Kidney glomerular epithelial cell (primary cell): ENCODE measurements around the gene CCL11.
"Not testable (repeated sequence)": the region's sequence is repeated elsewhere in the genome, so short reads cannot be mapped to it uniquely, and the experiment has no call there.

Experiments
- DNase-seq: peaks from one replicate; lab custom pipeline; 2025; lab: John Stamatoyannopoulos, UW

Gene CCL11

DNA sequence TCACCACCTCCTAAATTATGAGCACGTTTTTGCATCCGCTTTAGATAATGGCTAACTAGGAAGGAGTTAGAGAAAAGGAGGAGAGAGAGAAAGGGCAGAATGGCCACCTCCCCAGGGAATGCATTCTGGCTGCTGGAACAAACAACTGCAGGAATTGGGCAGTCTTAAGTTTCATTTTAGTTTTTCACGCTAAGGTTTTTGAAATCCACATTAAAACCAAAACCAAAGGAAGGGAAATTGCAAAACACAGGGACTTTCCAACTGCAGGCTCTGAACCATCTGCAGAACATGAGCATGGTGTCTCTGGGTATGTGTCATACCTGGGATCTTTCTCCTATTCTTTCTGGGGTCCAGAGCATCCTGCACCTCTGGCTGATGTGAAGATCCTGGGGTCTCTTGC, 21.6 kb downstream of the CCL11 start:
- DNase-seq, result no peak

DNA sequence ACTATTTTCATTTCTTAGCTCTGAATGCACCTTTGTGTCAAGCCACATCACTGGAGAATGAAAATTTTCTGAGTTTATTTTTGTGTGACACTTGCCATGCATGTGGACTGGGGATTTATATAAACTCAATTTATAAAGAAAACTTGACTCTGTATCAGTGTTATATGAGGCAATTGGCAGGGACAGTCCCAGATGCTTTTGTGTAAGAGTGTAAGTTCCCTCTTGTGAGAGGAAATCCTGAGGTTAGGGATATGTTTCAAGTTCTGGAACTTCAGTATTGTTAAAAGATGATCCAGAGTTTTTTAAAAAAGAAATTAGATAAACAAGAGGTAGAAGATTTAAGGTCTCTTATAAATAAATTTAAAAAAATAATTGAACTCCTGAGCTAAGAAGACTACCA, 22.8 kb downstream of the CCL11 start:
- DNase-seq, result no peak

DNA sequence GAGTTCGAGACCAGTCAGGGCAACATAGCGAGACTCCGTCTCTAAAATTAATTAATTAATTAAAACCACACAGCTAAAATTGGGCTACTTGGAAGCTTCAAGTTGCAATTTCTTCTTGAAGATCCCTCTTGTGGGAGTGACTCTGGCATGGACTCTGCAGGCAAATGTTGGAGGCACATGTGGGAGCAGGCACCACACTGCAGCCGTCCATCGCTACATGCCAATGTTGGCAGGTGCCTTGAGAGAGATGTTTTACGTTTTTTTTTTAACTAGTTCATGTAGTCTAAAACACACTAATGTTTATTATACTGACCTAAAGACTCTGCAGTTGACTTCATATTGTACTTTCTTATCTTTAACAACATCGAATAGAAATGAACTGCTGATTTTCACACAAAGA, 25.7 kb downstream of the CCL11 start:
- no peak for DNase-seq

DNA sequence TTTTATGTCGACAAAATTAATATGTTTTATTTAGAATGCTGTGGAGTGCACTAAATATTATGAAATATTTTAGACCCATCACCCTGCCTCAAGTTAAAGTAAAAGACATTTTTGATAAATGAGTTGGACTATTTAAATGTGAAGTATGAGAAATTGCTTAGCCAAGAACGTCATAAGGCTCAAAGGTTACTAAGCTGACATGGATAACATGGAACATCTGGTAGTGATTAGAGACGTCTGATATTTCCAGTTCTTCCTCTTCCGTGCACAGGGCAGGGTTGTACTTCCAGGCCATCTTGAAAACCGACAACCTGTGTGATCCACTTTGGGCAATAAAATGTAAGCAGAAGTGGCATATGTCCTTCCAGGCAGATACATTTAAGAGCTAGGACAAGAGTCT, 26.5 kb downstream of the CCL11 start:
- DNase-seq, result no peak

DNA sequence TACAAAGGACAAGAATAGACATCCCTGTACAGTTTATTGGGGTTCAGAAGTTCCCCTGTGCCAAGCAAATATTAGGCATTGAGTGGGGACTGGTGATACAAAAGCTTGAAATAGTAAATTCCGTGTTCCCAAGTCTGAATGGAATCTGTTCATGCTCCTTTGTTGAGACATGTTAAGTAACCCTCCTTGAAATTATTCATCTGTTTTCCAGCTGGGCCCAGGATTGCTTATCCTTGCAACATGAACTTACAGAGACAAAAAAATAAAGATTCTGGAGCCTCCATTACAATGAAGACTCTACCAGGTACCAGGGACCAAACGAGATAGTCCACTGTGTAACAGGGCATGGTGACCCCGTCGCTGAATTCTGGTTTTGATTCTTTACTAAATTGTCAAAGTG, 27.6 kb downstream of the CCL11 start:
- DNase-seq, result no peak

DNA sequence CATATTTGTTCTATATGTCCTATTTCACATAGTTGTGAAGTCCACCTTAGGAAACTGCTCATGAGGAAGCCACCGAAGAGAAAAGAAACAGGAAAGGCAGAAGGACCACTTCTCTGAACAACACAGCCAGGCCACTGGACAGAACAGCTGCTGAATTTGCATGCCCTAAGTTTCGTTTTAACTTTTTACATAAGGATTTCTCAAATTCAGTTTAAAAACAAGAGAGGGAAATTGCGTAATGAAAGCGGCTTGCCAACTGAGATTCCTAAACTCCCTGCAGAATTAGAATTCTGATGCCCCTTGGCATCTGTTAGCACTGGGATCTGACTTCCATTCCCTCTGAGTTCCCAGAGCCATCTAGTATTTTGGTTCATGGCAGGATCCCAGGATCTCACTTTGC, 28.7 kb downstream of the CCL11 start:
- no peak for DNase-seq

DNA sequence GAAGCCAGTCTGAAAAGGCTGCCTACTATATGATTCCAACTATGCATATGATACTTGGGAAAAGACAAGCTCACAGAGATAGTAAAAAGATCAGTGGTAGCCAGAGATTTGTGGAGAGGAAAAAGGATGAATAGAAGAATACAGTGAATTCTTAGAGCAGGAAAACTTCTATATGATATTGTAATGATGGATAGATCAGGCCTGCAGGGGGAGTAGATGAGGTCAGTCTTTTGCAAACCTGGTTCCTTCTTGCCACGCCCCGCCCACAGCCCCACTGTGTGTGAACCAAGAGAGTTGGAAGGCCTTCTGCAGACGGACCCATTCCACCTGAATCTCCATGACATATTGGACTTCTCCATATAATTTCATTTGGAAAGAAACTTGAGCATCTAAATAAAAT, 32.9 kb downstream of the CCL11 start:
- DNase-seq, result no peak

DNA sequence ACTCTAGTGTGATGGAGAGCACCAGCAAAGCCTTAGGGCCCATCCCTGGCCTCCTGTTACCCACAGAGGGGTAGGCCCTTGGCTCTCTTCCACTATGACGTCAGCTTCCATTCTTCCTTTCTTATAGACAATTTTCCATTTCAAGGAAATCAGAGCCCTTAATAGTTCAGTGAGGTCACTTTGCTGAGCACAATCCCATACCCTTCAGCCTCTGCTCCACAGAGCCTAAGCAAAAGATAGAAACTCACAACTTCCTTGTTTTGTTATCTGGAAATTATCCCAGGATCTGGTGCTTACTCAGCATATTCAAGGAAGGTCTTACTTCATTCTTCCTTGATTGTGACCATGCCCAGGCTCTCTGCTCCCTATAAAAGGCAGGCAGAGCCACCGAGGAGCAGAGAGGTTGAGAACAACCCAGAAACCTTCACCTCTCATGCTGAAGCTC, 33.5 kb downstream of the CCL11 start, which contains the start of gene CCL8:
Gene CCL8 (plus strand): TSS at position 397 of the 445 bp plus-strand sequence. CDS start 67 bp downstream, outside the sequence.
- DNase-seq, result no peak

DNA sequence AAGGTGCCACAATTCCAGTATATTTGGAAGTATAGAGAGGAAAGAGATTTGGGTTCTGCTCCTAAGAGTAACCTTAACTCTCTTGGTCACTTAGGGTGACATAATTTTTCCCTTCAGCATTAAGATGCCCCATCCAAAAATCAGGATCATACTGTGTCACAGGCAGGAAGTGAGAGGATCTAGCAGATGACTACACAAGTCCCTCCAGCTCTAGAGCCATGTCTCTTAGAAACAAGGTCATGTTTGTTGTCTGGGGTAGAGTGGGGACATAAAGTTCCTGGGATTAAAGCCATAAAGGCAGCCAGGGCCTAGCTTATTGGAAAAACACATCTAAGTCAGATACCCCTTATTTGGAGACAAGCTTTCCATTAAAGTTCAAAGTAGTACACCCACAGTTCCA, 36.4 kb downstream of the CCL11 start:
- no peak for DNase-seq

DNA sequence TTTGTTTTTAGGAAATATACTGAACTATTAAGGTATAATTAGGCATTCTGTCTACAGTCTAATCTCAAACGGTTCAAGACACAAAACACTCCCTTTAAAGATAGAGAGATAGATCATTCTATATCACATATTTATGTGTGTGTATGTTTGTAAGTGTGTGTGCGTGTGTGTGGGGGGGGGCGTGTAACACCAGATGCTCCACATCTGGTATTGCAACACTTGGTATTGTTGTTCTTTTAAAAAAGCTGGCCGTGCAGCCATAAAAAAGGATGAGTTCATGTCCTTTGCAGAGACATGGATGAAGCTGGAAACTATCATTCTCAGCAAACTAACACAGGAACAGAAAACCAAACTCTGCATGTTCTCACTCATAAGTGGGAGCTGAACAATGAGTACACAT, 42.0 kb downstream of the CCL11 start:
- DNase-seq, result not testable (repeated sequence)

DNA sequence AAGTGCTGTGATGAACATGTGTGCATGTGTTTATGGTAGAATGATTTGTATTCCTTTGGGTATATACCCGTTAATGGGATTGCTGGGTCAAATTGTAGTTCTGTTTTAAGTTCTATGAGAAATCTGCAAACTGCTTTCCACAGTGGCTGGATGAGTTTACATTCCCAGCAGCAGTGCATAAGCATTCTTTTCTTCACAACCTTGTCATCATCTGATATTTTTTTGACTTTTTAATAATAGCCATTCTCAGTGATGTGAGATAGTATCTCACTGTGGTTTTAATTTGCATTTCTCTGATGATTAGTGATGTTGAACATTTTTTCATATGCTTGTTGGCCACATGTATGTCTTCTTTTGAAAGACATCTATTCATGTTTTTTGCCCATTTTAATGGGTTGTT, 52.2 kb downstream of the CCL11 start:
- DNase-seq, result no peak
